CD4-positive, alpha-beta T cell treated with Interleukin-21 for 1 hour (primary cell): ENCODE measurements around the gene PDE4B.

Experiments used
- DNase-seq: peaks from one replicate; pipeline ENCODE4 v3.0.0-alpha.2; 2020

Gene PDE4B

DNA sequence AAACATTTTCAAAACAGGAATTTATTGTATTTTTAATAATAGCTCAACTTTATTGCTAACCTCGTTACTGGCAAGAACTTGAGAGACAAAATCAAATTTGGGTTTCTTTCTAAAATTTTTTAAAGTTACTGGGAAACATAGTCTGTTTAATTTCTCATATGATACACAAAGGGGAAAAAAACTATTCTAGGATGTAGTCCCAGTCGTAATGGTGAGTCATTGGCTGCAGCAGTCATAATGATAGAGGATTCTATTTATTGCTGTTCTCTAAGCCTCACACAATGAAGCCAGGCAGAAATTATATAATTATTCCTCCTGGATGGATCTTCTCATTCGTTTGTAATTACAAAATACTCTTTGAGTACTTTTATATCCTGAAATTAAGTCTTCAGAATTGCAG lies 414.8 kb downstream of the PDE4B start:
- no peak for DNase-seq

DNA sequence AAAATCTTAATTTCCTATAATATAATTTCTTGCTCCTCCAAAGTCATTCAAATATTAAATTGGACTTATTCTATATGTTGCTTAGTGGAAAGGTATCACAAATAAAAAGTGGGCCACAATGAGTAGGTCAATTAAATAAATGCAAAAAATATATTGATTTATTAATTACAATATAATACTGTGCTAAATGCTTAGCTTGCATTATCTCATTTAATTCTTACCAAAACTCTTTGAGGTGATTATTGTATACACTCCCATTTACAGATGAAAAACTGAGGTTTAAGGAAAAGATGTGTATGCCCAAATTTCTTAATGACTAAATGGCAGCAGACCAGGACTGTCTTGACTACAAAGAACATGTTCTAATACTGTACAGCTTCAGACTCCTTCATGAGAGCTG lies 415.9 kb downstream of the PDE4B start:
- no peak for DNase-seq

DNA sequence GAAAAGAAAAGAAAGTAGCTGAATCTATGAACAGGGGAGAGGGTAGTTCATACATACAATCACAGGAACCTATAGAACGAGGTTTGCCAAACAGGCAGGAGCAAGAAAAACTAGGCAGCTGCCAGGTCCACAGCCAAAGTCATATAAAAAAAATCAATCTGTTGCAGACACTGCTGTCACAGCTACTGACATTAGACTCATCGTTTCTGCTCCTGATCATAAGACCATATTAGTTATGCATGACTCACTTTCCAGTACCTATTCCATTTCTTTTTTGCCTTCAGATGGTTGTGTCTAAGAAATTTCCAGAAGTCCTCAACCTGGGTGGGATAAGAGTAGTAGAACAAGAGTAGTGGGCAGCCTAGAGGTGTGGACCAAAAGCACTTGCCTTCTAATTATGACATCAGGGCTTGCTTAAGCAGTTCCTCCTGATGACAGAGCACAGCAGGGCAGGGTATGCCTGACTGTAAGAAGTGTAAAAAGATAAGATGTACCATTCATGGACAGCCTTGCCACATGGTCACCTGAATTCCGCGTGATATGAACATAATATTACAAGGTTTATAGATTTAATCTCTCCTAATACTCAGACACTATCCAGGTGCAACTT lies 418.0 kb downstream of the PDE4B start:
- DNase-seq = no peak

DNA sequence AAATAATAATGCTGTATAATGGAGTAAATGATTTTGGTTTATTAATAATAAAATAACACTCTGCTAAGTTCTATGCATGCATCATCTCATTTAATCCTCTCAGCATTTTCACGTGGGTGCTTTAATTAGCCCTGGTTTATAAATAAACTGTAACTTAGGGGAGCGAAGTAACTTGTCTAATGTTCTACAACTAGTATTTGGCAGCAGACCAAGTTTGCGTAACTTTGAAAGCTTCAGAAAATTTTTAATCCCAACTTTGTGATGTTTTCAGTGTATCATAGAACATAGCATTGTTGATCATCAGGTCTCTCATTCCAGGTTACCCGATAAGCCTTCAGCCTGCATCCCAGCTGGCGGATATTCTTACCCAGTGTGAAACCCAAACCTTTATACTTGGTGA lies 418.8 kb downstream of the PDE4B start:
- no peak for DNase-seq

DNA sequence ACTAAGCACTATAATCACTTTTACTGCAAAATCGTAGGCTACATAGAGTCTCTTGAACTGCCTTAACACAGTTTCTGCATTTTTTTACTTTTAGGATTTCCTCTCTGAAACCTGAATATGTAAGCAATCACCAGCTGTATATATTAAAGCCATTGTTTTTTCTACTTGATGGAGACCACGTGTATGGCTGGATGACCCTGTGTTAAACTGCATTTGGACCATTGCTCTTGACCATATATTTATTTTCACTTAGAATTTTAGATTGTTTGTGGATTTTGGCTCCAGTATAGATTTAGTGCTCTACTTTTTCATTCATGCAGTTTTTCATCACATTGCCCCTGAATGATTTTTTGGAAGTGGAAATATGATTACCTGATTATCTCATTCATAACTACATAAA lies 420.8 kb downstream of the PDE4B start:
- DNase-seq = no peak

DNA sequence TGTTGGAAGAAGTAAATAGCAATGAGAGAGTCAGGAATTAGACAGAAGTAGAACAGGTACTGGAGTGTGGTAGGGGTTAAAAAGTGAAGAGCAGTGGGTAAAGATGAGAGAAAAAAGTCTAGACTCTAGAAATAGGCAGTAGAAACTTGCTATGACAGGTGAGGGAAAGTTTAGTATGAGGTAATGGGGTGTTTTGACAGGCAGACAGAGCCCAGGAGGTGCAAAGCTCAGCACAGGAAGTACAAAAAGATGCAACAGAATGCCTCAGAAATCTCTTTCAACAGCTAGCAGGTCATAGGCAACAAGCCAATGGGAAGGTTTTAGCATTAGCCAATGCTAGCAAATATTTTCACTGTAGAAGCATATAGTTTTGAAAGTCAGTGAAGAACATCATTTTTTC lies 422.2 kb downstream of the PDE4B start:
- DNase-seq = peak; percentile 43

DNA sequence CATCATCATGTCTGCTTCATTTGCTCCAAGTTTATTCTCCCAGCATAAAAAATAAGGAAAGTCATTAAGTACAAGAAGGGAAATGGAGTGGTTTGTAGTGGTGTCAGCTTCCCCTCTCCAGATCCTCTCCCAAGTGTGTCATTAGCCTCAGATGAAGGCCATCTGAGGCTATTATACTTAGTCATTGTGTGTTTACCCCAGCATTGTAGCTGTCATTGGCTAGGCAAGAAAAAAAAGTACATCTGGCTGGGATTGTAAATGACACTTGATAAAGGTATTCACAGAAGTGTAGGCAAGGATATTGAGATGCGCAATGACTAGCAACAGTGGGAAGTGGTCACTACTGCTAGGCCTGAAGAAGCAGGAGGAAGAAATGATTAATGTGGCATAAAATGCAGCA lies 424.3 kb downstream of the PDE4B start:
- no peak for DNase-seq

DNA sequence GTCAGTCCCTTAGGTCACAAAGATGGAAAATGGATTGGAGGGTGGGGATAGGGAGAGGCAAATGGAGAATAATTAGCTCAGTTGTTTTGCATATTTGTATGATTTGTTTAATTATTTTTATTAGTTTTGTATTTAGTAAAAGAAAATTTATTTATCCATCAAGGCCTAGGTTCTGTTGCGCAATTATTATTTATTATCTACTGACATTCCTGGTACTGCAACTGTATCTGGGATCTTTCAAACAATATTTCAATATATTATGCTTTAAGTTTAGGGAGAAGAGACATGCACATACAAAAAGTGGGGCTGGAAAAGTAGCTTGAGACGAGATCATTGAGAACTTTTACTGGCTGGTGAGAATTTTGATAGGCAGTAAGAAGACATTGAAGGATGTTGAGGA lies 424.9 kb downstream of the PDE4B start:
- DNase-seq = no peak

DNA sequence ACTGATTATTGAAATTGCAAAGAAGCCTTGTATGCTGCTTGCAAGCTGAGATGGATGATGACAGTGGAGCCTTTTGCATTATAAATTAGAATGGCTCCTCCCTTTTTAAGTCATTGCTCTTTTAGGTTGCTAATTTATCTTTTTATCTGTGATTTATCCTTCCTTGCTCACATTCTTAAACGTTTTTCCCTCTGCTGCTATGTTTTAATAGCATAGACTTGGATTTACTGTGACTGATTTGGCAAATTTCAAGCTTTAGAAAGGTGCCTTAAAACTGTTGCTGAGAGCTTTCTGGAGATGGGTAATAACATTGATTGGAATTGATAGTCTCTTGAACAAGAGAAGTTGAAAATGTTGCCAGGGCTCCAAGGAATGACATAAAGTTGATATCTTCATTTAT lies 427.8 kb downstream of the PDE4B start:
- no peak for DNase-seq

DNA sequence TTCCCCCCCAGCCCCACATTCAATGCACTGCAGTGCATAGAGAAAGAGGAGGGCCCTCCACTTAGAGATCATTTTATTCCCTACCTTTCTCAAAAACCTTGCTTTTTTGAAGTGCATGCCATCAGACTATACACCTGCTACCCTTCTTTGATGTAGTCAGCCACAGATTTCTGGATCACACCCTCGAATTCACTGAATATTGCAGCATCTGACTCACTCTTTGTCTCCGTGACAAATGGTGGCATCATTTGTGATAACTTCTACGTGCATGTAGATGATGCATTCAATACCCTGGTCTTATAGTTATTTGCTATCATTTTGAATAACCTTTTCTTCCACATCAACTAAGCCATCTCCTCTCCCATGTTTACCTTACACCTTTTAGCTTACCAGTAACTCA lies 431.0 kb downstream of the PDE4B start:
- no peak for DNase-seq

DNA sequence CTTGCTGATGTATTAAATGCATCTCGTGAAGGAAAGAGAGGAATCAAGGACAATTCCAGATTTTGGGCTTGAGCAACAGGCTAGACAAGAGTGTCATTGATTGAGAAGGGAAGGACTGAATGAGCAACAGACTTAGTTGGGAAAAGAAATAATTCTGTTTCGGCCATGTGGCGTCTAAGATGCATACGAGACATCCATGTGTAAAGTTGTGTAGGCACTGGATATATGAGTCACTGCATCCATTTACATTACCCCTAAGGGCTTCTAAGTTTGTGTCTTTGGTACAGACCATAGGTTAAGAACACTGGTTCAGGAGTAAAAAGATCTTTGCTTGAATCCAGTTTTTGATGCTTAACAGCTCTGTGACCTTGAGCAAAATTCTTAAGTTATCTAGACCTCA lies 434.3 kb downstream of the PDE4B start:
- no peak for DNase-seq

DNA sequence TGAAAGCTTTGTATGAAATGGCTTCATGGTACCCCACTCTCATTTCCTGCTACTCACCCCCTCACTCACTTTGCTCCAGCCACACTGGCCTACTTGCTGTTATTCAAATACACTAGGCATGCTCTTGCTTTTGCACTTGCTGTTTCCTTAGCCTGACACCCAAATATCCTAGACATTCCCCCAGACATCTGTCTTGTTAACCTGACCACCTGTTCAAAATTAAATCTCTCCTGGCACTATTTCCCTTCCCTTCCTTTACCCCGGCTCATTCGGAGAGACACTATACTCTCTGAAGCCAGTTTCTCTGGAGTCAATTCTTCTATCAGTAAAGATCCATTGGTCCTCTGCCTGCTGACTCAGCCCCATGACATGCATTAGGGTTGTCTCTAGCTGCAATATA lies 435.3 kb downstream of the PDE4B start:
- DNase-seq = no peak

DNA sequence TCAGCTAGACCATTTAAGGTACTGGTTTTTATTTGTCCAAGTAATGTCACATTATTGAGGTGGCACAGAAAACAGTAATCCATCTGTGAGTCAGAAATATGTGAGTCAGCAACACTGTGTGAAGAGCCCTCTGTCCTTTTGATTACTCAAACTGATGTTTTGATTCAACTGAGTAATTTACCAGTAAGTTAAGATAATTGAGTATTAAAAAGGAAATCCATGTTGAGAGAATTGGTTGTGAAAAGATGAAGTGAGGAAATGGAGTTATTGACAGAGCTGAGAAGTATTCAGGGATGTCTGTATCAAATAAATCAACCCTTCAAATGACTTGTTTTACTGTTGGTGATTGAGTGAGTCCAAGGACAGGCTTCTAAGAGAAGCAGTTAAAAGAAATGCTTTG lies 438.5 kb downstream of the PDE4B start:
- DNase-seq = no peak

DNA sequence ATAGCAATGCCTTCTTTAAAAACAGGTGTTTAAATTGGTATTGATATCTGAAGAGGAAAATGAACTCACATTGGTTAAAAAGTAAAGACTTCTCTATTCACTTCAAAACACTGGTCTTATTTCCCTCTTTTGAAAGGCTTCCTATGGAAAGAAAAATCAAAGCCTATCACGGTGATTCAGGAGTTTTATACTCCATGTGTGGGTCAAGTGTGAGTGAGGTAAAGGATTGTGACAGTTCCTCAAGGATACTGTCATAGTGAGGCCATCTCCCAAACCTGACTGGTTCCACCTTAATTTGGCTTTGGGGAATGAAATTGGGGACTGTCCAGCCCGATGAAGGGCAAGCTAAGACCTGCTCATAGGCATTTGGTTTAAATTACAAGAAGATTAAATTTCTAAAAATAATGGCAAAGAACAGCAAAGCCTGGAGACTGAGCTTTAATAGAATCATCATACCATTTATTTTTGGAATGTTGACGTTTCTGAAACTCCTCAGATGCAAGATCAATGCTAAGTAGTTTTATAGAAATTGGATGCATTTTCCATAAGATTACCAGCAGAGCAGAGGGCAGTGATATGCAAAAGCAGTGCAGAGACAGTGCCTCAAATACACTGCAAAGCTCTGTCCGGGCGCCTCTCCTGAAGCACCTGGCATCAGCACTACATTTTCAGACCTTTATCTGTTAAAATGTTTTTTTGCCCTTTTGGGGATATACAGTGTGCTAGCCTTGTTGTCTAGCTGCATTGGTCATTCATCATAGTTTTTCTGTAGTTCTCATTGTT lies 439.2 kb downstream of the PDE4B start:
- DNase-seq = no peak

DNA sequence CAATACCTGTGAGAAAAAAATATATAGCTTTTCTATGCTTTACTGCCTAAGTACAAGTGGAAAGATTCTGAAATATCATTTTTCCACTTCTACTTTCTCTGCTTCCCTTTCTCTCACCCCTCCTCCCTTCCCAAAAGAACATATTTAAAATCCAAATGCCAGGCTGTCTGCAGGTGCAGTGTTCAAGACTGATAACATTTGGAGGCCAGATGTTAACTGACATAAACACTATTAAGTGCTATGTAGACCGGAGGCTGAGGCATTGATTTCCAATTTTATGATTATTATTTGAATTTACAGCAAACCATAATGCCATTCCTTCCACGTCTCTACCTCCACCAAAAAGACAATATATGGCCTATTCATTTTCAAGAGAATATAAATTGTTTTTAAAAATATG lies 444.3 kb downstream of the PDE4B start:
- no peak for DNase-seq

DNA sequence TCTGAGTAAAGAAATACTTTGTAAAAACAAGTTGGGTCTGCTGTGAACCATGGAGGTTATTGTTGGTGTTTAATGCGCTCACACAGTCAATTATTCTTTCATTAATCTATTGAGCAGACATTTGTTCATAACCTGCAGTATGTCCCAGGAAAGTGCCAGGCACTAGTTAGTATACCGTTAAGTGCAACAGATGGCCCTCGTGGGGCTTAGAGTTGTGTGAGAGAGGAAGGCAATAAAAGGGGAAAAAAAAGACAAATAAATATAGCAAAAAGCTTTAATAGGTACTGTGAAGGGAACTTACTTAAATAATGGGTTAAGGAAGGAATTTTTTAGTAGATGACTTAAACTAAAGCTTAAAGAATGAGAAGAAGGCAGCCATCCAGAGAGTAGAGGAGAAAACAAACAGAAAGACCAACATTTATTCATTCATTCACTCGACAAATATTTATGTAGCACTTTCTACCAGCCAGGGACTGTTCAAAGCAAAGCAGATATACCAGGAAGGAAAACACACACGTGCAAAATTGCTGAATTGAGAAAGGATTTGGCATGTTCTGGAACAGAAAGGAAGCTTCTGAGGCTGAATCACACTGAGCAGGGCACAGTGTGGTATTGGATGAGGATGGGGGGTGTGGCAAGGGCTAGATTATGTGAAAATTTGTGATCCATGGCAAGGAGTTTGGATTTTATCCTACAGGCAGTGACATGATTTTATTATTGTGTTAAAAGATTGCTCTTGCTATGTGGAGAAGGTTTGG lies 445.2 kb downstream of the PDE4B start:
- DNase-seq = no peak

DNA sequence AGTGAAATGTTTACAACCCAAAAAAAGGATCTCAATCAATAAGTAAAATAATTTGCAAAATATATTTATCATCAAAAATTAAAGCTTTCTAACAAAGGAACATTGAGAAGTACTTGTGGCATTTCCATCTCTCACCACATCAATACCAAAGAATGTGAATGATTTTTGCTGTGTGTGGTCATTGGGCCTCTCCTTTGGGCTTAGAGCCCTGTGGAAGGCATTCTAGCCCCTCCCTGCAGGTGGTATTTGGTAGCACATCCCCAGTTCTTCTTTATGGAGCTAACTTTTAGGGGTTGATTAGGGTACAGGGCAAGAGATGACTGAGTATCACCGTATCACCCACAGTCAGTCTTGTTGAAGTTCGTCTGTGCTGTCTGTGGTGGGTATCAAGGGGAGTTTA lies 447.1 kb downstream of the PDE4B start:
- DNase-seq = no peak

DNA sequence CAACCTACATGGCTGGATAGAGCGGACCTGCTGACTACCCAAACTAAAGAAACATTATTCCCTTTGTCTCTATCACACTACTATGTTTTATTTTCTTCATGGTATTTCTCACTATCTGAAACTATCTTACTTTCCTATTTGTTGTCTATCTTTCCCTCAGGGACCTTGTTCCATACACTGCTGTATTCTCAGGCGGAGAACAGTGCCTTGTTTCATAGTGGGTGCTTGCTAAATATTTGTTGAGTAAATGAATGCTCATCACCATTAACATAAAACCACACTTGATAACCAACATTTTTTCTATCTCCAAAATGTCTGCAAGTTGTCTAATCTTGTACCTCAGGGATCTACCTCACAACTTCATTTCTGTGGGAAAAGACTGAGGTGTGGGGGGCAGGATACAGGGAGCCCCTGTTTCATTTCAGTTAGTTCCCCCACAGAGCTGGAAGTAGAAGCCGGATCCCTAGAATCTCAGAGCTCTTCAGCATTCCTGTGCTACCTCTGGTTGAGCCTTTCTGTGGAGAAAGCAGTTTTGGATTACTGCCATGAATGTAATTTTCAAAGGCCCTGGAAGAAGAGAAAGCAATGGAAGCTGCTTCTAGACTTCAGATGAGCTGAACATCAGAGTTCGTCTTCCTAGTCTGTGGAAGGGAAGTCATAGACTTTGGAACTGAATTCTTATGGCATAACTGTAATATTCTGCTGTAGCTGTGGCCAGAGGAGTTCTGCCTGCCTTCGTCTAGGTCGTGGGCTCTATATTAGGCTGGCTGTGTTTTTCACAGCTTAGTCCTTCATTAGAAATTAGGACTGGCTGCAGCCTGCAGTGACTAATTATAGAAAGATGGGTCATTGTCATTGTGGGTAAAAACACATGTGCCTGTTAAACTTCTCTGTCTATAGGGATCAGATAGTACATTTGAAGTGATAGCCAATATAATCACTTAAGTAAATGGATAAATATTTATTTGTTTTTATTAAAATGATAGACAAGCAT lies 448.1 kb downstream of the PDE4B start:
- no peak for DNase-seq

DNA sequence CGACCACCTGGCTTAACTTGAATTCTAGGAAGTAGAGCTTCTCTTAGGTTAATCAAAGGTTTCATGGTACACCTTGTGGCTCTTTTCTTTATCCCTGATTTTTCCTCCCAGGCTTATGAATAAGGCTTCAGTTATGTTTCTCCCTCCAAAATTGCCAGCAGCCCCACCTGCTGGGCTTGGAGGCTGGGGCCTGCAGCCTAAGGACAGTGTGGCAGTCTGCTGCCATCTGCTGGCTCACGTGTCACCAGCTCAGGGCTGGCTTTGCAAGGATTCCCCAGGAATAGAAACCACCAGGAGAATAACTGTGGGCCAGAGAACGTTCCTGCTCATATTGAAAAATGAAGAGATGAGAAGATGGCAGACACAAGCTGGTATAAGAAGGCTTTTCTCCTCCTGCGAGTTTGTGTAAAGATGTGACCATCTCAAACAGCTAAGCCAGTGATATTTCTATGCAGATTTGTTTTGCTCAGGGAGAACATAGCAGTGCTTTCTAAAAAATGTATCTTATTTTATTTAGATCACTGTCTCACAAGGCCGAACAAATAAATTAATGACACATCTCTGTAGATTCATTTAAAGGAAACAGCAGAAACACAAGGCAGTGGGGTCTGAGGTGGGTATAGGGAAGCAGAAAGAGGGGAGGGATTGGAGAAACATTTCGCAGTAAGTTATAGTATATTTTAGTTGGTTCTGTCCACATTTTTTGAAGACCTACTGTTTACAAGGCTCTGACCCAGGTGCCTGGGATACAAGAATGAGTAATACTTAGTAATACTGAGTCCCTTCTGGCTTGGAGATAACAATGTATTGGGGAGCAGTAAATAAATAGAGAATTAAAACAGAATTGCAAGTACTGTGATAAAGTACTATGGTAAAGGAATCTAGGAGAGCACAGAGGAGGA lies 450.2 kb downstream of the PDE4B start:
- peak; percentile 75 for DNase-seq

DNA sequence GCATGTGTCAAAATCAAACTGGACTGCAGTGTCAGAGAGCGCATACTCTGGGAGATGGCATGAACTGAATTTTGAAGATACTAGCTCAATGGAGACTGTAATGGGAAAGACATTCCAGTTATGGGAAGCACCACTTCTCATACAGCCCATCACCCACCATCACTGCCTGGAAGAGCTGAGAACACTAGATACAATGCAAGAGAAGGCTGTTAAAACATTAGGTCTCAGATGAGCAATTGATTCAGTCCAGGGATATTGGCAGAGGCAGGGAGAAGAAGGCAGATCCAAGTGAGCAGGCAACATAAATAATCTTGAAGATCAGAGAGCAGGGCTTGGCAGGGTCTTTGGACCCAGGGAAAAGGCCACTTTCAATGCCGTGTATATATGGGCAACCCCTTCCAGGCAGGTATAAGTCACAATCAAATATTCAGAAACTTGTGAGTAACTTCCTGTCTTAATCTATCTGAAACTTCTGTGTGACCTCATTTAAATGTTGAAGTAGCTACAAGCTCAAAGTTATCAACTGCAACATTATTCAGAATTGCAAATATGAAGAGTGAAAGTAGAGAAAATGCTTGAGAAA lies 450.9 kb downstream of the PDE4B start:
- no peak for DNase-seq

DNA sequence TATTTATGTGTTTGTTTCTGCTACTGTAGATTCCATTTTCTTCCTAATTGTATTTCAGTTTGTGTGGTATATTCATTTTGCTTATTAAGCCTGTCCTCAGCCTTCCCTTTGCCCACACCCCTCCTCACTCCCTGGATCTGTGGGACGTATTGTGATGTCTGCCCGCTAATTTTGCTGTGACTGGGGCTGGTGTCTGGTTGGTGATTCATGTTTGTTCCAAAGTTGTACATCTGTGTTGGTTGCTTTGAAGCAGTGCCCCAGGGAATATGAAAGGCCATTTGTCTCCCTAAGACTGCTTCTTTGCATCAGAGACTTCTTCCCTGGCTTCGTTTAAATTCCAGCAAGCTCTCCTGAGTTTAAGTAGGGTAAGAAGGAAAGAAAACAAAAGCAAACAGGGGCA lies 451.7 kb downstream of the PDE4B start:
- DNase-seq = no peak
